ENCODE data around the gene ZMIZ1.

Gene ZMIZ1

DNA sequence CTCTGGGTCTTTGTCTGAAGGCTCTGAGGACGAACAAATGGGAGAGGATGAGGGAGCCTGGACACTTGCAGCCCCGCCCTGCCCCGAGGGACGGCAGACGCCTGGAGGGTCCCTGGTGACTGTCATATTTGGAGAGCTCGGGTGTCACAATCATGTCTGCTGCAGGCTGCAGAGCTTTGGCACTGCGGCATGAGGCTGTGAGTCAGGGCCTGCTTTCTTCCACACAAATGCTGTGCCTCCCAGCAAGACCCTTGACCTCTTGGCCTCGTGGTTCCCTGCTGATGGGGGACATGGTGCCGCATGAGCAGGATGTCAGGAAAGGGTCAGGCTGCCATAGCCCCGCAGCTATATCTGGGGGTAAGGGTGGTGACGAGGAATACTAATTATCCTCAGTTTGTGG lies 213.6 kb downstream of the ZMIZ1 start (continued):
- TF ChIP-seq ZNF157 (tag by site-specific recombination; IDR thresholded peaks at IDR 0.05) (no peak), ZNF2 (tag by site-specific recombination; IDR thresholded peaks at IDR 0.05) (no peak), ZNF366 (tag by site-specific recombination; conservative IDR thresholded peaks at IDR 0.05) (no peak), ZNF37A (tag by site-specific recombination; IDR thresholded peaks at IDR 0.05) (no peak)

DNA sequence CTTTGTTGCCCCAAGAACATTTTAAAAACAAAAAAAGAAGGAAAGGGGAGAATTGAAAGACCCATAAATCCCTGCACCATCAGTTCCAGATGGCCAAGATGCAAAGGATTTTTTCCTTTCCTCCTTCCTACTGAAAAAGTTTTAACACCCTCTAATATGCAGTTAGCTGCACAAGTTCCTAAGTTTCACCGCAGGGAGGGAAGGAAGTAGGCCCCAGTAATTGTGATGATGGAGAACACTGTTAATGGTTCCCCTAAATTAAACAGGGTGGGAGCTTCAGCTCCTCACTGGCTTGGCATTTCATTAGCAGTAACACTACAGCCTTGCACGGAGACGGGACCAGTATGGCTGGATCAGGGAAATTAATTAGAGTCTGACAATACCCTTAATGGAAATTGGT lies 214.8 kb downstream of the ZMIZ1 start:
- Histone ChIP-seq H3K36me3 (ENCODE audit: control insufficient read depth in 2 of 2, insufficient read depth in 1 of 2, low read length in 2 of 2) (peaks cover 0 to 22% of the 10 kb centered on the region in 2 experiments; a peak in 2 of 3 replicates), H3K4me3 (ENCODE audit: low read depth, low read length) (no peak overlapping the region), H3K4me1 (ENCODE audit: control insufficient read depth, insufficient read depth, low read length) (no peaks in the 10 kb centered on the region), H3K9me3 (ENCODE audit: control insufficient read depth, insufficient read depth, low read depth, low read length) (no peaks in the 10 kb centered on the region), H3K27ac (ENCODE audit: extremely low read depth, low read depth, low read length) (no peak overlapping the region)
- ChIA-PET CTCF (interaction anchor here (0.8 kb wide), 1 partner anchor 9 kb away, joined by 5 read pairs; no protein-coding TSS in a partner anchor), POLR2A (no interaction called here)
- TF ChIP-seq, protein P1, sequence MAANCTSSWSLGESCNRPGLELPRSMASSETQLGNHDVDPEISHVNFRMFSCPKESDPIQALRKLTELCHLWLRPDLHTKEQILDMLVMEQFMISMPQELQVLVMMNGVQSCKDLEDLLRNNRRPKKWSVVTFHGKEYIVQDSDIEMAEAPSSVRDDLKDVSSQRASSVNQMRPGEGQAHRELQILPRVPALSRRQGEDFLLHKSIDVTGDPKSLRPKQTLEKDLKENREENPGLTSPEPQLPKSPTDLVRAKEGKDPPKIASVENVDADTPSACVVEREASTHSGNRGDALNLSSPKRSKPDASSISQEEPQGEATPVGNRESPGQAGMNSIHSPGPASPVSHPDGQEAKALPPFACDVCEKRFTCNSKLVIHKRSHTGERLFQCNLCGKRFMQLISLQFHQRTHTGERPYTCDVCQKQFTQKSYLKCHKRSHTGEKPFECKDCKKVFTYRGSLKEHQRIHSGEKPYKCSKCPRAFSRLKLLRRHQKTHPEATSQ (tag by site-specific recombination; IDR thresholded peaks at IDR 0.05), result no peak

DNA sequence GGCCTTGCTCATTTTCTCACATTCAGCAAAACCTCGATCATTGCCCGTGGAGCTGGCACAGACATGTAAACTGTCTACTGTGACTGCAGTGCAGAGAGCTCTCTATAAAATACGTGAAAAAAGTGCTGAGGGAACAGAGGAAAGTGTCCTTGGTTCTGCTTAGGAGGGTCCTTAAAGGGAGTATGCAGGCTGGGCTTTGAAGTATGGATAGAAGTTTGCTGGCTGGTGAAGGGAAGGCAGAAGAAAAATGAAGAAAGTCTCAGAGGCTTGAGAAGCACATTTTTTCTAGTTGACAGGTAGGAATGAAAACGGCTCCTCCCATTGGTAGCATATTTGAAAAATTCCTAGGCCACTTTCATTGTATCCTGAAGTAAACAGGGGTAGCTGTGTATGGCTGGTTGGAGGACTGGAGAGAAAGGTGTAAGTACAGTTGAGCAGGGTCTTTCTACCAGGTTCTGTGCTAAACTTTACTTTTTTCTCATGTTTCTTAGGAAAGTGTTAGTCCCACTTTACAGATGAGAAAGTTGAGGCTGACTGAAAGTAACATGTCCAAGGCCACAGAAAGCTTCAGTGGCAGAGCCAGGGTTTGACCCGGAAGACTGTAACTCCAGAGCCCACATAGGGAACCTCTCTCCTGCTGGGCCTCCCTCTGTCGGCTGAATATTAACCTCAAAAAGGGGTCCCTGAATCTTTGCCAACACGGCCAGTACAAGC lies 215.5 kb downstream of the ZMIZ1 start:
- no peaks in the 10 kb centered on the region for H3K4me1 ChIP-seq (ENCODE audit: control insufficient read depth, insufficient read depth, low read length)
- no peak overlapping the region for H3K27ac ChIP-seq (ENCODE audit: extremely low read depth, low read depth, low read length)
- H3K36me3 ChIP-seq (ENCODE audit: control insufficient read depth in 2 of 2, insufficient read depth in 1 of 2, low read length in 2 of 2), result peaks cover 0 to 25% of the 10 kb centered on the region in 2 experiments; a peak in 2 of 3 replicates
- TF ChIP-seq ZSCAN30 (tag by site-specific recombination; IDR thresholded peaks at IDR 0.05) (no peak), PRDM1 (tag by site-specific recombination; IDR thresholded peaks at IDR 0.05) (0 out of 2 replicates have a peak, but pooled peaks have one; percentile 6), ZFP3 (tag by site-specific recombination; IDR thresholded peaks at IDR 0.05; ENCODE audit: low read depth) (peak; percentile 93)
- H3K4me3 ChIP-seq (ENCODE audit: low read depth, low read length), result no peak overlapping the region
- H3K9me3 ChIP-seq (ENCODE audit: control insufficient read depth, insufficient read depth, low read depth, low read length), result no peaks in the 10 kb centered on the region
- ChIA-PET POLR2A (no interaction called here), CTCF (interaction anchor here (0.8 kb wide), 1 partner anchor 8 kb away, joined by 5 read pairs; no protein-coding TSS in a partner anchor)

DNA sequence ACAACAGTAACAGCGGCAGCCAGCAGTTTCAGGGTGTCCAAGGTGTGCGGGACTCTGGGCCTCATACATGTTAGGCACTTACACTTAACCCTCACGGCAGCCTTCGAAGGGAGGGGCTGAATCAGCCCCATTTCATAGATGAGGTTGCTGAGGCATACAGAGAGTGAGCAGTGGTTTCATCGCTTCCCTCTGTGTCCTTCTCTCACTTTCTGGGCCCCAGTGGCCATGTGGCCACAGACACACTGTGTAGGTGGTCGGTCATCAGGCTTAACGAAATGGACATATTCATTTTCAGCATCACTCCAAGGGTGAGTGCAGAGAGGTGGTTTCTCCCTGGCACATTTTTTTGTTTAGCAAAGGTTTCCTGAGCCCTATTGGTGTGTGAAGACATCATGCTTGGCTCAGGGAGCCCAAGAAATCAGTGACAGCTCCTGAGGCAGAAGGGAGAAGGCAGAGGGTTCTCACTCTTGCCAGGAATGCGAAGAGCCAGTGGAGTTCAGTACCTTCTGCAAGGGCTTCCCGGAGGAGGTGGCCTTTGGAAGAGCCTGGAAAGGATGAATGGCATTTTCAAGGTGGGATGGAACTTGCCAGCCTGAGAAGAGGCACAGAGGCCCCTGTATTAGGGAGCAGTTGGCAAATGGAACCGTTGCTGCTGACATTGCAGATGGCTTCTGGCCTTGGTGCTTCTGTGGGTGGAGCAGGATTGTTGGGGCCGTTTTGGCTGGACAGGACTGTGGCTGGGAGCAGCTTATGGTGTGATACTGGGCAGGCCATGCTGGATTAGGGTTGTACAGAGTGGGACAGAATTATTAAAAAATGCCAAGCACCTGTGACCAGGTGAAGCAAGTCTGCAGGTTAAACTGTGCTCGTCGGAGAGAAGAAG lies 216.8 kb downstream of the ZMIZ1 start:
- Histone ChIP-seq H3K9me3 (ENCODE audit: control insufficient read depth, insufficient read depth, low read depth, low read length) (no peaks in the 10 kb centered on the region), H3K27ac (ENCODE audit: extremely low read depth, low read depth, low read length) (no peak overlapping the region), H3K4me1 (ENCODE audit: control insufficient read depth, insufficient read depth, low read length) (no peaks in the 10 kb centered on the region), H3K4me3 (ENCODE audit: low read depth, low read length) (no peak overlapping the region), H3K36me3 (ENCODE audit: control insufficient read depth in 2 of 2, insufficient read depth in 1 of 2, low read length in 2 of 2) (peaks cover 0 to 37% of the 10 kb centered on the region in 2 experiments; a peak in 1 of 3 replicates)
- ChIA-PET POLR2A (no interaction called here), CTCF (no interaction called here)
- TF ChIP-seq ZNF24 (tag by site-specific recombination; IDR thresholded peaks at IDR 0.05), result no peak
- TF ChIP-seq, protein P2, sequence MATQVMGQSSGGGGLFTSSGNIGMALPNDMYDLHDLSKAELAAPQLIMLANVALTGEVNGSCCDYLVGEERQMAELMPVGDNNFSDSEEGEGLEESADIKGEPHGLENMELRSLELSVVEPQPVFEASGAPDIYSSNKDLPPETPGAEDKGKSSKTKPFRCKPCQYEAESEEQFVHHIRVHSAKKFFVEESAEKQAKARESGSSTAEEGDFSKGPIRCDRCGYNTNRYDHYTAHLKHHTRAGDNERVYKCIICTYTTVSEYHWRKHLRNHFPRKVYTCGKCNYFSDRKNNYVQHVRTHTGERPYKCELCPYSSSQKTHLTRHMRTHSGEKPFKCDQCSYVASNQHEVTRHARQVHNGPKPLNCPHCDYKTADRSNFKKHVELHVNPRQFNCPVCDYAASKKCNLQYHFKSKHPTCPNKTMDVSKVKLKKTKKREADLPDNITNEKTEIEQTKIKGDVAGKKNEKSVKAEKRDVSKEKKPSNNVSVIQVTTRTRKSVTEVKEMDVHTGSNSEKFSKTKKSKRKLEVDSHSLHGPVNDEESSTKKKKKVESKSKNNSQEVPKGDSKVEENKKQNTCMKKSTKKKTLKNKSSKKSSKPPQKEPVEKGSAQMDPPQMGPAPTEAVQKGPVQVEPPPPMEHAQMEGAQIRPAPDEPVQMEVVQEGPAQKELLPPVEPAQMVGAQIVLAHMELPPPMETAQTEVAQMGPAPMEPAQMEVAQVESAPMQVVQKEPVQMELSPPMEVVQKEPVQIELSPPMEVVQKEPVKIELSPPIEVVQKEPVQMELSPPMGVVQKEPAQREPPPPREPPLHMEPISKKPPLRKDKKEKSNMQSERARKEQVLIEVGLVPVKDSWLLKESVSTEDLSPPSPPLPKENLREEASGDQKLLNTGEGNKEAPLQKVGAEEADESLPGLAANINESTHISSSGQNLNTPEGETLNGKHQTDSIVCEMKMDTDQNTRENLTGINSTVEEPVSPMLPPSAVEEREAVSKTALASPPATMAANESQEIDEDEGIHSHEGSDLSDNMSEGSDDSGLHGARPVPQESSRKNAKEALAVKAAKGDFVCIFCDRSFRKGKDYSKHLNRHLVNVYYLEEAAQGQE (tag by site-specific recombination; IDR thresholded peaks at IDR 0.05), result no peak
- no peak for TF ChIP-seq GLI4 (tag by site-specific recombination; IDR thresholded peaks at IDR 0.05)
- no peak for TF ChIP-seq ZNF248 (tag by site-specific recombination; IDR thresholded peaks at IDR 0.05)
- TF ChIP-seq, protein P3, sequence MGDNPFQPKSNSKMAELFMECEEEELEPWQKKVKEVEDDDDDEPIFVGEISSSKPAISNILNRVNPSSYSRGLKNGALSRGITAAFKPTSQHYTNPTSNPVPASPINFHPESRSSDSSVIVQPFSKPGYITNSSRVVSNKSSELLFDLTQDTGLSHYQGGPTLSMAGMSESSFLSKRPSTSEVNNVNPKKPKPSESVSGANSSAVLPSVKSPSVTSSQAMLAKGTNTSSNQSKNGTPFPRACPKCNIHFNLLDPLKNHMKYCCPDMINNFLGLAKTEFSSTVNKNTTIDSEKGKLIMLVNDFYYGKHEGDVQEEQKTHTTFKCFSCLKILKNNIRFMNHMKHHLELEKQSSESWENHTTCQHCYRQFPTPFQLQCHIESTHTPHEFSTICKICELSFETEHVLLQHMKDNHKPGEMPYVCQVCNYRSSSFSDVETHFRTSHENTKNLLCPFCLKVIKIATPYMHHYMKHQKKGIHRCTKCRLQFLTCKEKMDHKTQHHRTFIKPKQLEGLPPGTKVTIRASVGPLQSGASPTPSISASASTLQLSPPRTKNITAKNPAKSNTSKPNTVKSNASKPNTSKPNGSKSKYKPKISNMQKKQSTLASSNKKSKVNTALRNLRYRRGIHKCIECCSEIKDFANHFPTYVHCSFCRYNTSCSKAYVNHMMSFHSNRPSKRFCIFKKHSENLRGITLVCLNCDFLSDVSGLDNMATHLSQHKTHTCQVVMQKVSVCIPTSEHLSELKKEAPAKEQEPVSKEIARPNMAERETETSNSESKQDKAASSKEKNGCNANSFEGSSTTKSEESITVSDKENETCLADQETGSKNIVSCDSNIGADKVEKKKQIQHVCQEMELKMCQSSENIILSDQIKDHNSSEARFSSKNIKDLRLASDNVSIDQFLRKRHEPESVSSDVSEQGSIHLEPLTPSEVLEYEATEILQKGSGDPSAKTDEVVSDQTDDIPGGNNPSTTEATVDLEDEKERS (tag by site-specific recombination; IDR thresholded peaks at IDR 0.05), result no peak
- TF ChIP-seq FEZF1 (tag by site-specific recombination; IDR thresholded peaks at IDR 0.05), result no peak
- TF ChIP-seq, protein P4, sequence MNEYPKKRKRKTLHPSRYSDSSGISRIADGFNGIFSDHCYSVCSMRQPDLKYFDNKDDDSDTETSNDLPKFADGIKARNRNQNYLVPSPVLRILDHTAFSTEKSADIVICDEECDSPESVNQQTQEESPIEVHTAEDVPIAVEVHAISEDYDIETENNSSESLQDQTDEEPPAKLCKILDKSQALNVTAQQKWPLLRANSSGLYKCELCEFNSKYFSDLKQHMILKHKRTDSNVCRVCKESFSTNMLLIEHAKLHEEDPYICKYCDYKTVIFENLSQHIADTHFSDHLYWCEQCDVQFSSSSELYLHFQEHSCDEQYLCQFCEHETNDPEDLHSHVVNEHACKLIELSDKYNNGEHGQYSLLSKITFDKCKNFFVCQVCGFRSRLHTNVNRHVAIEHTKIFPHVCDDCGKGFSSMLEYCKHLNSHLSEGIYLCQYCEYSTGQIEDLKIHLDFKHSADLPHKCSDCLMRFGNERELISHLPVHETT (tag by site-specific recombination; IDR thresholded peaks at IDR 0.05), result no peak
- no peak for TF ChIP-seq MEIS1 (CRISPR knock-in tag; IDR thresholded peaks at IDR 0.05; ENCODE audit: borderline replicate concordance)
- TF ChIP-seq ZNF138 (tag by site-specific recombination; IDR thresholded peaks at IDR 0.05; ENCODE audit: borderline replicate concordance), result no peak
- no peak for TF ChIP-seq ZNF324 (tag by site-specific recombination; IDR thresholded peaks at IDR 0.05)
- TF ChIP-seq SP2 (tag by site-specific recombination; IDR thresholded peaks at IDR 0.05), result no peak

All from HEK293 (cell line).